Retinal pigment epithelial cell (primary cell): ENCODE data around the gene KLHL28.

Source experiments
- DNase-seq: peaks from one replicate; pipeline ENCODE4 v3.0.0-alpha.2; 2010; ENCODE audit warnings: low read depth
- H3K4me3 ChIP-seq: 2 replicates; pipeline ENCODE4 v1.5.1; 2011; ENCODE audit warnings: mild to moderate bottlenecking, low read length, control low read depth, moderate library complexity
- TF ChIP-seq, protein P1 (sequence below): conservative IDR thresholded peaks from 2 replicates; pipeline ENCODE4 v1.5.1; 2011; ENCODE audit warnings: low read depth, low read length, control low read depth, inconsistent platforms

The KLHL28 gene

GRCh38 chr14:44937547-44937946 lies 24.2 kb downstream of the KLHL28 start:
- TF ChIP-seq, protein P1, sequence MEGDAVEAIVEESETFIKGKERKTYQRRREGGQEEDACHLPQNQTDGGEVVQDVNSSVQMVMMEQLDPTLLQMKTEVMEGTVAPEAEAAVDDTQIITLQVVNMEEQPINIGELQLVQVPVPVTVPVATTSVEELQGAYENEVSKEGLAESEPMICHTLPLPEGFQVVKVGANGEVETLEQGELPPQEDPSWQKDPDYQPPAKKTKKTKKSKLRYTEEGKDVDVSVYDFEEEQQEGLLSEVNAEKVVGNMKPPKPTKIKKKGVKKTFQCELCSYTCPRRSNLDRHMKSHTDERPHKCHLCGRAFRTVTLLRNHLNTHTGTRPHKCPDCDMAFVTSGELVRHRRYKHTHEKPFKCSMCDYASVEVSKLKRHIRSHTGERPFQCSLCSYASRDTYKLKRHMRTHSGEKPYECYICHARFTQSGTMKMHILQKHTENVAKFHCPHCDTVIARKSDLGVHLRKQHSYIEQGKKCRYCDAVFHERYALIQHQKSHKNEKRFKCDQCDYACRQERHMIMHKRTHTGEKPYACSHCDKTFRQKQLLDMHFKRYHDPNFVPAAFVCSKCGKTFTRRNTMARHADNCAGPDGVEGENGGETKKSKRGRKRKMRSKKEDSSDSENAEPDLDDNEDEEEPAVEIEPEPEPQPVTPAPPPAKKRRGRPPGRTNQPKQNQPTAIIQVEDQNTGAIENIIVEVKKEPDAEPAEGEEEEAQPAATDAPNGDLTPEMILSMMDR, result no peak
- DNase-seq, result no peak
- no peak overlapping the region for H3K4me3 ChIP-seq

GRCh38 chr14:44935155-44935554 lies 26.6 kb downstream of the KLHL28 start:
- DNase-seq, result no peak
- H3K4me3 ChIP-seq, result no peak overlapping the region
- TF ChIP-seq, protein P1, result no peak

- H3K4me3 ChIP-seq, result no peak overlapping the region
- no peak for DNase-seq
- TF ChIP-seq, protein P1, result no peak
Observed at GRCh38 chr14:44928793-44929192, 33.0 kb downstream of the KLHL28 start.

GRCh38 chr14:44914849-44915248 lies 46.9 kb downstream of the KLHL28 start:
- H3K4me3 ChIP-seq, result no peak overlapping the region
- no peak for DNase-seq
- TF ChIP-seq, protein P1, result no peak

DNA sequence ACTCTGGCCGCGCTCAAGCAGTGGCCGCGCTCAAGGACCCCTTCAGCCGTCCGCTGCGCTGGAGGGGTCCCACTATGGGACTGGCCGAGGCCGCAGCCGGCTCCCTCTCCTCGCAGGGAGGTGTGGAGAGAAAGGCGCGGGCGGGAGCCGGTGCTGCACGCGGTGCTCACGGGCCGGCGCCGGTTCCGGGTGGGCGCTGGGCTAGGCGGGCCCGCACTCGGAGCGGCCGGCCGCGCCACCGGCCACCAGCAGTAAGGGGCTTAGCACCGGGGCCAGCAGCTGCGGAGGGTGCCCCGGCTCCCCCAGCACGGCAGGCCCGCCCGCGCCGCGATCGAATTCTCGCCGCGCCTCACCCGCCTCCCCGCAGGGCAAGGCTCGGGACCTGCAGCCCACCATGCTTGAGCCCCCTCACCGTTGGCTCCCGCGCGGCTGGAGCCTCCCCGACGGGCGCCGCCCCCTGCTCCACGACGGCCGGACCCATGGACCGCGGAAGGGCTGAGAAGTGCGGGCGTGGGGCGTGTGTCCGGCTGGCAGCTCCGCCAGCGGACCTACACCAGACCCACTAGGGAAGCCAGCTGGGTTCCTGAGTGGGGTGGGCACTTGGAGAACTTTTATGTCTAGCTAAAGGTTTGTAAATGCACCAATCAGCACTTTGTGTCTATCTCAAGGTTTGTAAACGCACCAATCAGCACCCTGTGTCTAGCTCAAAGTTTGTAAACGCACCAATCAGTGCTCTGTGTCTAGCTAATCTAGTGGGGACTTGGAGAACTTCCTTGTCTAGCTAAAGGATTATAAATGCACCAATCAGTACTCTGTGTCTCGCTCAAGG lies 49.5 kb downstream of the KLHL28 start:
- peak overlapping the region; percentile 37 for H3K4me3 ChIP-seq
- no peak for DNase-seq
- TF ChIP-seq, protein P1, result no peak

- no peak for DNase-seq
- TF ChIP-seq, protein P1, result no peak
- no peak overlapping the region for H3K4me3 ChIP-seq
Observed at GRCh38 chr14:44910821-44911220, 50.9 kb downstream of the KLHL28 start.

DNA sequence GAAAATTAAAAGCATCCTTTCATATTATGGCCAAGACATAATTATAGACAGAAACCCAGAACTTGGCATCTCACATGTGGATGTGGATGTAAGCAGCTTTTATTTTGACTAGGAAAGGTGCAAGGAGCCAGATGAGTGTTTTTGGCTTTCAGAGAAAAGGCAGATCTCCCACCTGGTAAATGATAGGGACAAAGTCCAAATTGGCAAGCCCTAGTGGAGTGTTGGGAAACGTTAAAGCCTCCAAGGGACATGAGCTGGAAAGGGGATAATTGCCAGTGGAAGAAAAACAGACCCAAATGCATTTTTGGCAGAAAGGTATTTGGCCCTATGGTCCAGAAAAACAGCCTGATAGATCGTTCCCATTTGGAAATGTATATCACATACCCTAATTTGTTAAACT lies 60.1 kb downstream of the KLHL28 start:
- TF ChIP-seq, protein P1, result no peak
- no peak overlapping the region for H3K4me3 ChIP-seq
- no peak for DNase-seq
